ENCODE results near the gene CHRM2. TPM values are rescaled to one million over a fixed set of nuclear protein-coding genes. Genes with fewer than 3 reads are reported as not detected.

The CHRM2 gene
- total and polyA plus RNA-seq, 9 of the 15 experiments (the other 6 are each of a cell fraction or from before 2014, with no cell fraction given) = not detected

DNA sequence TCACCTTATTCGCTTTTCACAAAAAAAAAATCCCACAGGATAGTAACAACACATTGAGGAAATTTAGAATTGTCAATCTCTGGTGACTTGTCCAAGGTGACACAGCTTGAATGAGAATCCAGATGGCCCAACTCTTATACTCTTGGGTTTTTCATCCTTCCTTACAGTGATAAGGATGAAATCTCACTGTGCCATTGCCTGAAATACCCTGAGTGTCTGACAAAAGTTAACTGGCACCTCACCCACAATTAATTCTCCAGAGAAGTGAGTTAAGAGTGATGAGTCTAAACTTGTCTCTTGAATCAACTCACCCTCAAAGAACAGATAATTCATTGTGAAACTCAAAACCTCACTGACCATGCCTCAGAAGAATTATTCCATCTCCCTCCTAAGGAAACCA lies 18.9 kb downstream of the CHRM2 start (continued):
- TF ChIP-seq CREB3 (tag; conservative IDR thresholded peaks at IDR 0.05; ENCODE audit: low read depth) (no peak), MEIS2 (IDR thresholded peaks at IDR 0.05; ENCODE audit: partially characterized antibody) (no peak), GATAD2A (IDR thresholded peaks at IDR 0.05) (no peak), MEF2A (IDR thresholded peaks at IDR 0.05; ENCODE audit: control insufficient read depth, low read depth, low read length) (no peak), U2AF2 (optimal IDR thresholded peaks at IDR 0.05; ENCODE audit: low read depth, low read length) (no peak), ETV1 (tag; conservative IDR thresholded peaks at IDR 0.05; ENCODE audit: low read depth) (no peak), ZKSCAN3 (CRISPR knock-in tag; IDR thresholded peaks at IDR 0.05) (no peak), ZBTB12 (CRISPR knock-in tag; IDR thresholded peaks at IDR 0.05) (no peak)

GRCh38 chr7:136890399-136890798 lies 21.9 kb downstream of the CHRM2 start:
- Histone ChIP-seq H3K4me3 (no peak overlapping the region), H3K9ac (ENCODE audit: insufficient read depth in 1 of 2, low read depth in 2 of 2, low read length in 2 of 2) (no peak overlapping the region), H3K79me2 (ENCODE audit: control insufficient read depth, insufficient read depth, low read length) (no peaks in the 10 kb centered on the region), H3K9me3 (replicated peaks; ENCODE audit: control insufficient read depth, insufficient read depth, low read depth, low read length) (no peaks in the 10 kb centered on the region), H3K27me3 (ENCODE audit: control insufficient read depth in 2 of 2, insufficient read depth in 2 of 2, low read length in 2 of 2) (no peaks in the 10 kb centered on the region), H3K4me2 (ENCODE audit: insufficient read depth, low read length) (no peak overlapping the region), H3K27ac (ENCODE audit: extremely low read depth, low read depth, low read length) (no peak overlapping the region), H3K36me3 (ENCODE audit: control insufficient read depth, insufficient read depth, low read length) (no peaks in the 10 kb centered on the region), H3K4me1 (replicated peaks in 1 of 2; ENCODE audit: control insufficient read depth in 2 of 2, insufficient read depth in 2 of 2, low read length in 2 of 2) (no peaks in the 10 kb centered on the region), H2AFZ (ENCODE audit: low read depth, low read length) (no peak overlapping the region), H4K20me1 (replicated peaks; ENCODE audit: control insufficient read depth, insufficient read depth, low read length) (no peaks in the 10 kb centered on the region), H3K9me1 (ENCODE audit: control insufficient read depth, insufficient read depth, low read length) (no peaks in the 10 kb centered on the region)
- intact Hi-C loops (cut with micrococcal nuclease) (no loop called here), in situ Hi-C loops (cut with MboI) (no loop called here)
- TF ChIP-seq CC2D1A (IDR thresholded peaks at IDR 0.05) (no peak), TCFL5 (CRISPR knock-in tag; conservative IDR thresholded peaks at IDR 0.05) (no peak), ZNF224 (CRISPR knock-in tag; IDR thresholded peaks at IDR 0.05) (no peak), SUPT5H (IDR thresholded peaks at IDR 0.05) (no peak), ZBTB7A (IDR thresholded peaks at IDR 0.05; ENCODE audit: borderline replicate concordance, control insufficient read depth, low read depth, low read length) (no peak)
- 2% methylated on average over 3 of the region's 3 CpGs for WGBS (ENCODE audit: insufficient coverage, low coverage, missing lambda C conversion rate)
- POLR2A ChIA-PET = no interaction called here
- BruUV-seq (replicated peaks) = no TSS peak
- CTCF ChIA-PET (ENCODE audit: low intra/inter-chr PET ratio) = no interaction called here
- DNase-seq (ENCODE audit: extremely low read depth in 1 of 4, low spot score in 3 of 4) (no peak), ATAC-seq (no peak), FAIRE-seq (no peak)

Measured in K562 (cell line).